ENCODE data around the gene DHX29.

DHX29 gene, protein sequence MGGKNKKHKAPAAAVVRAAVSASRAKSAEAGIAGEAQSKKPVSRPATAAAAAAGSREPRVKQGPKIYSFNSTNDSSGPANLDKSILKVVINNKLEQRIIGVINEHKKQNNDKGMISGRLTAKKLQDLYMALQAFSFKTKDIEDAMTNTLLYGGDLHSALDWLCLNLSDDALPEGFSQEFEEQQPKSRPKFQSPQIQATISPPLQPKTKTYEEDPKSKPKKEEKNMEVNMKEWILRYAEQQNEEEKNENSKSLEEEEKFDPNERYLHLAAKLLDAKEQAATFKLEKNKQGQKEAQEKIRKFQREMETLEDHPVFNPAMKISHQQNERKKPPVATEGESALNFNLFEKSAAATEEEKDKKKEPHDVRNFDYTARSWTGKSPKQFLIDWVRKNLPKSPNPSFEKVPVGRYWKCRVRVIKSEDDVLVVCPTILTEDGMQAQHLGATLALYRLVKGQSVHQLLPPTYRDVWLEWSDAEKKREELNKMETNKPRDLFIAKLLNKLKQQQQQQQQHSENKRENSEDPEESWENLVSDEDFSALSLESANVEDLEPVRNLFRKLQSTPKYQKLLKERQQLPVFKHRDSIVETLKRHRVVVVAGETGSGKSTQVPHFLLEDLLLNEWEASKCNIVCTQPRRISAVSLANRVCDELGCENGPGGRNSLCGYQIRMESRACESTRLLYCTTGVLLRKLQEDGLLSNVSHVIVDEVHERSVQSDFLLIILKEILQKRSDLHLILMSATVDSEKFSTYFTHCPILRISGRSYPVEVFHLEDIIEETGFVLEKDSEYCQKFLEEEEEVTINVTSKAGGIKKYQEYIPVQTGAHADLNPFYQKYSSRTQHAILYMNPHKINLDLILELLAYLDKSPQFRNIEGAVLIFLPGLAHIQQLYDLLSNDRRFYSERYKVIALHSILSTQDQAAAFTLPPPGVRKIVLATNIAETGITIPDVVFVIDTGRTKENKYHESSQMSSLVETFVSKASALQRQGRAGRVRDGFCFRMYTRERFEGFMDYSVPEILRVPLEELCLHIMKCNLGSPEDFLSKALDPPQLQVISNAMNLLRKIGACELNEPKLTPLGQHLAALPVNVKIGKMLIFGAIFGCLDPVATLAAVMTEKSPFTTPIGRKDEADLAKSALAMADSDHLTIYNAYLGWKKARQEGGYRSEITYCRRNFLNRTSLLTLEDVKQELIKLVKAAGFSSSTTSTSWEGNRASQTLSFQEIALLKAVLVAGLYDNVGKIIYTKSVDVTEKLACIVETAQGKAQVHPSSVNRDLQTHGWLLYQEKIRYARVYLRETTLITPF (N-terminal part only)

GRCh38 chr5:55307383-55308253 lies at the start of gene DHX29, which contains the start of gene MTREX:
DHX29 (minus strand) TSS chr5:55307694; CDS start chr5:55307573, 121 bp downstream.
MTREX (plus strand) TSS chr5:55307989; CDS start chr5:55308014, 25 bp downstream.
- DNase-seq (ENCODE audit: low spot score) (peak; percentile 56), FAIRE-seq (no peak)

- no peak for DNase-seq (ENCODE audit: low spot score)
- no peak for FAIRE-seq
These were observed 49.4 kb upstream of the DHX29 start for GRCh38 chr5:55356896-55357295.

GRCh38 chr5:55350754-55351153 lies 43.3 kb upstream of the DHX29 start:
- FAIRE-seq = no peak
- DNase-seq (ENCODE audit: low spot score) = no peak

GRCh38 chr5:55347786-55348185 lies 40.3 kb upstream of the DHX29 start:
- DNase-seq (ENCODE audit: low spot score) (no peak), FAIRE-seq (no peak)

GRCh38 chr5:55345327-55345726 lies 37.8 kb upstream of the DHX29 start:
- DNase-seq (ENCODE audit: low spot score) (peak; percentile 13), FAIRE-seq (peak; percentile 66)

GRCh38 chr5:55344392-55344992 lies 37.0 kb upstream of the DHX29 start:
- FAIRE-seq = peak; percentile 62
- DNase-seq (ENCODE audit: low spot score) = peak; percentile 4

- FAIRE-seq (no peak), DNase-seq (ENCODE audit: low spot score) (no peak)
These were observed 36.1 kb upstream of the DHX29 start for GRCh38 chr5:55343609-55344008.

- FAIRE-seq (no peak), DNase-seq (ENCODE audit: low spot score) (no peak)
These were observed 35.6 kb upstream of the DHX29 start for GRCh38 chr5:55343107-55343506.

DNA sequence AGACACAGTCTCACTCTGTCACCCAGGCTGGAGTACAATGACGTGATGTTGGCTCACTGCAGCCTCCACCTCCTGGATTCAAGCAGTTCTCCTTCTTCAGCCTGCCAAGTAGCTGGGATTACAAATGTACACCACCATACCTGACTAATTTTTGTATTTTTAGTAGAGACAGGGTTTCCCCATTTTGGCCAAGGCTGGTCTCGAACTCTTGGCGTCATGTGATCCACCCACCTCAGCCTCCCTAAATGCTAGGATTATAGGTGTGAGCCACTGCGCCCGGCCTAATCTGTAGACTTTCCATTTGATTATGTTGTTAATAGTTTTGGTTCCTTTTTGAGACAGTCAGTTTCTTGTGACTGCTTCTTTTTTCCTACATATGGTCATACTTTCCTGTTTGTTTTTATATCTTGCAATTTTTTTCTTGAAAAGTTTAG lies 31.3 kb upstream of the DHX29 start:
- DNase-seq (ENCODE audit: low spot score) = no peak
- FAIRE-seq = no peak

- no peak for DNase-seq (ENCODE audit: low spot score)
- no peak for FAIRE-seq
These were observed 30.7 kb upstream of the DHX29 start for GRCh38 chr5:55338092-55338613.

DNA sequence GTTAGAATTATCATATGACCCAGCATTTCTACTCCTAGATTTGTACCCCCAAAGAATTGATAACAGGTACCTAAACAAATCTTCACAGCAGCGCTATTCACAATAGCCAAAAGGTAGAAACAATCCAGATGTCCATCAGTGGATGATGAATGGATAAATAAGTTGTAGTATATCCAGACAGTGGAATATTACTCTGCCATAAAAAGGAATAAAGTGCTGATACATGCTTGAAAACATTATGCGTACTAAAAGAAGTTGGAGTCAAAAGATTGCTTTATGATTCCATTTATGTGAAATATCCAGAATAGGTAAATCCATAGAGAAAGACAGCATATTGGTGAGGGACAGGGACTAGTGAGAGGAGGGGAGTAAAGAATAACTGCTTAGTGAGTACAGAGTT lies 26.3 kb upstream of the DHX29 start:
- FAIRE-seq (no peak), DNase-seq (ENCODE audit: low spot score) (no peak)

DNA sequence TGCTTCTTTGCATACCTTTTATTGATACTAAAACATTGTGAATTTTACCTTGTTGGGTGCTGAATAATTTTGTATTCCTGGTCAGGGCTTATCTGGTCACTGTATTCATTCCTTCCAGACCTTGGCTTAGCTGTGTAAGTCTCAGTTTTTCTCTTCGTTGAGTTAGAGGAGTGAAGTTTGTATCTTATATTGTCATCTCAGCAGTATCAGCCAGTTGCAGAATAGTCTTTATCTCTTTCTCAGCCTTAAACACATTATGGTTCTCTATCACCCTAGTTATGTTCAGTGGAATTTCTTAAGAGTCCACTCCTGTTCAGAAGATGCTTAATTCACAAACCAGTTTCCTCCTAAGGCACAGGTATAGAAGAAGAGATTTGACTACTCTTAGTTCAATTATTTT lies 25.5 kb upstream of the DHX29 start:
- no peak for FAIRE-seq
- DNase-seq (ENCODE audit: low spot score) = no peak

GRCh38 chr5:55331321-55331720 lies 23.8 kb upstream of the DHX29 start:
- DNase-seq (ENCODE audit: low spot score) (no peak), FAIRE-seq (no peak)

DNA sequence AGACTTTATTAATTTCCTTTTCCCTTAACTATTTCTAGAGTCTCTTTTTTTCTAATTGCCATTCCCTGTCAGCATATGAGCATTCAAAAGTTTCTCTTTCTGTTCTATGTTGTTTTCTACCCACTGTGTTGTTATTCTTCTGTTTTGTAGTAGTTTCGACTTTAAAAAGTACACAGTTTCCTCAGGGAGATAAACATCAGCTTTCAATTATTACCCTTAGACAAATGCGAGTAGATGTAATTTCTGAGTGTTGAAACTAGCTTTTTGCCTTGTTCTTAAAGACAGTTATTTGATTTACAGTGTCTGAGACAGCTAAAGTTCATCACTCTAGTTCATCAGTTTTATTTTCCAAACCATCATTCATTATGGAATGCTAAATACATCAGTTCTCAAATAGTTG lies 19.8 kb upstream of the DHX29 start:
- no peak for FAIRE-seq
- DNase-seq (ENCODE audit: low spot score) = no peak

GRCh38 chr5:55325621-55326020 lies 18.1 kb upstream of the DHX29 start:
- FAIRE-seq = no peak
- no peak for DNase-seq (ENCODE audit: low spot score)

GRCh38 chr5:55324815-55325418 lies 17.4 kb upstream of the DHX29 start:
- peak; percentile 43 for FAIRE-seq
- peak; percentile 14 for DNase-seq (ENCODE audit: low spot score)

DNA sequence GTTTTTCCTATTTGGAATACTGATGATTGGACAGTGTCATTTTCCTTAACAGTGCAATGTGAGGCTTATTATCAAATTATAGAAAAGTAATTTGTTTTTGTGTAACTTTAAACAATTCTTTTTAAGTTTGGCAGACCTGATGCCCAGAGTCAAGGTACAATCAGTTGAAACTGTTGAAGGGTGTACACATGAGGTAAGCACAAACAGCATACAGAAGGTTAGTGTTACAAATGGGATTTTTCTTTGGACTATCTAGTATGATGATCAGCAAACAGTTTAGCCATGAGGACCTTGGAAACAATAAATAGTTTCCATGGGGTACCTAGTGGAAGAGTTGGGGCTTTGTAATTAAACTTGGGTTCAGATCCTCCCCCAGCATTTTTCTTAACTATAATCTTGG lies 16.5 kb upstream of the DHX29 start:
- DNase-seq (ENCODE audit: low spot score) (no peak), FAIRE-seq (no peak)

GRCh38 chr5:55320571-55320970 lies 13.1 kb upstream of the DHX29 start:
- DNase-seq (ENCODE audit: low spot score) = no peak
- no peak for FAIRE-seq

GRCh38 chr5:55319491-55319890 lies 12.0 kb upstream of the DHX29 start:
- DNase-seq (ENCODE audit: low spot score) = no peak
- FAIRE-seq = no peak
